ENCODE measurements around the gene DIP2C.

GRCh38 chr10:558891-559766 lies 130.3 kb downstream of the DIP2C start:
- no peak for TF ChIP-seq CTCF (IDR thresholded peaks at IDR 0.05)
- no peak for TF ChIP-seq EZH2 (IDR thresholded peaks at IDR 0.05)
- TF ChIP-seq EZH2phosphoT487 (IDR thresholded peaks at IDR 0.05) = no peak

Measured in neural progenitor cell (in vitro differentiated cells).